GM19099 (cell line): ENCODE measurements around the gene DNAI7.
A peak's percentile ranks its signal among the peaks of the same experiment; 100 is the strongest.

Experiments
- POLR2A ChIP-seq: IDR thresholded peaks from 3 replicates; pipeline ENCODE4 v1.6.1; 2011; ENCODE audit warnings: low read depth; ENCODE audit not compliant: insufficient read length; ENCODE audit errors: extremely low read depth

Gene DNAI7

DNA sequence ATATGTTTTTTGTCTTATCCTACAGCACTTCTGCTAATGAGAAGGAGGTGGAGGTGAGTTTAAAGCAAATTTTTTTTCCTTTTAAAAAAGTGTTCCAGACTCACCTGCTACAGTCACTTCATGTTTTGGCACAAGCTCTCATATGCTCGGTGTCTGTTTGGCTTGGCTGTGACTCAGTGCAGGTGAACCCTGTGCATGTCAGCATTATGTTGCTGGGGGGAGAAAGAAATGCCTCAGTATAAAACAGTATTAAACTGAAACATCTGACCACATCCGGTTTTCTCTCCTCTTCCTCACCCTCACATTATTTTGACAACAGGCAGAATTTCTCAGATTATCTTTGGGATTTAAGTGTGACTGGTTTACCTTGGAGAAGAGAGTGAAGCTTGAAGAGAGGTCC lies 105.2 kb downstream of the DNAI7 start:
- no peak for TF ChIP-seq POLR2A

DNA sequence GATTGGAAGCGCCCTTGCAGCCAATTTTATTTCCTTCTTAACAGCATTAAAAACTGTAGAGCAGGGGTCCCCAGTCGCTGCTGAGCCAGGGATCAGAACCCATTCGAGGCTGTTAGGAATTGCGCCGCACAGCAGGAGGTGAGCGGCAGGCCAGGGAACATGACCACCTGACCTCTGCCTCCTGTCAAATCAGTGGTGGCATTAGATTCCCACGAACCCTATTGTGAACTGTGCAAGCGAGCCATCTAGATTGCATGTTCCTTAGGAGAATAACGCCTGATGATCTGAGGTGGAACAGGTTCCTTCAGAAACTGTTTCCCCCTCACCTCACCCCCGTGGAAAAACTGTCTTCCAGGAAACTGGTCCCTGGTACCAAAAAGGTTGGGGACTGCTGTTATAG lies 107.4 kb downstream of the DNAI7 start:
- TF ChIP-seq POLR2A: no peak

DNA sequence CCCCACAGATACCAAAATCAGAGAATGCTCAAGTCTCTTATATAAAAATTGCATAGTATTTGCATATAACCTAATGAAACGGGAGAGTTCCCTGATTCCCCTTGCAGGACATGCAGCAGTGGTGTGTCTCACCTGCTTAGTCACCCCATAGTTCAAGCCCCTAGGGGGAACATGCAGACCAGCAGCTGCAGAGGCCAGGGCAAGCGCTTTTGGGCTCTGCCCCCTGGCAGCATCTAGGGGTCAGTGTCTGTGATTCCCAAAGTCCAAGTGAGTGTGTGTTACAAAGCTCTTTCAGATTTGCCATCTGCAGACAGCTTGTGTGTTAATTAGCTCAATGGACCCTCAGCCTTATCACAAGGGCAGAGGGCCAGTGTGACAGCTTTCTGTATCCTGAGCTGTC lies 110.1 kb downstream of the DNAI7 start:
- no peak for TF ChIP-seq POLR2A

DNA sequence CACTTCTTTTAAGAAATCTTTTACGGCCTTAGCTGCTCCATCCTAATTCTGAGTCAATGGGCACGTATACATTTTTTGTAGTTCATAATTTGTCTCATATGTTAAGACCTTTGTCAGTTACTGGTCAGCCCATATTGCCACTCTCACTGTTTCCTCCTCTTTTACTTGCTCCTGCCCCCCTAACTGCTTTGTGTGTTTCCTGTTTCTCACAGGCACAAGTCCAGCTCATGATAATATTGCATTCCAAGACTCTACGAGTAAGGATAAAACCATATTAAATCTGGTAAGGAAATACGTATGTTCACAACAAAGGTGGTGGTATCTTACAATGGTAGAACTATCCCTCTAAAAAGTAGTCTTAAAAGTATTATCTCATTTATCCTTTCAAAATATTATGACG lies 111.7 kb downstream of the DNAI7 start:
- no peak for TF ChIP-seq POLR2A

DNA sequence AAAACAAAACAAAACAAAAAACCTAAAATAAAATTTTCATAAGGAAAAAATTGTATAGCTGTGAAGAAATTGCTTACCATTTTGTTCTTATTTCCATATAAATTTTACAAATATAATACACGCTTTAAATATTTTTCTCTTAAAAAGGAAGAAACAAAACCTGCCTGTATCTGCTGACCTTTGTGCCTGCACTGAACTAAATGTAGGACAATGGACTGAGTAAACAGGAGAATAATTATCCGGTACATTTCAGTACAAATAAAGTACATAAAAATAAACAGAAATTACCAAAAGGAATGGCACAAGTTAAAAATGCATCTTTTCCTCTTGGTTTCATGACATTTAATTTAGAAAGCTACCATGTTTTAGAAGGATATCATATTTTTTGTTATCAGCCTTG lies 112.3 kb downstream of the DNAI7 start:
- TF ChIP-seq POLR2A: no peak

DNA sequence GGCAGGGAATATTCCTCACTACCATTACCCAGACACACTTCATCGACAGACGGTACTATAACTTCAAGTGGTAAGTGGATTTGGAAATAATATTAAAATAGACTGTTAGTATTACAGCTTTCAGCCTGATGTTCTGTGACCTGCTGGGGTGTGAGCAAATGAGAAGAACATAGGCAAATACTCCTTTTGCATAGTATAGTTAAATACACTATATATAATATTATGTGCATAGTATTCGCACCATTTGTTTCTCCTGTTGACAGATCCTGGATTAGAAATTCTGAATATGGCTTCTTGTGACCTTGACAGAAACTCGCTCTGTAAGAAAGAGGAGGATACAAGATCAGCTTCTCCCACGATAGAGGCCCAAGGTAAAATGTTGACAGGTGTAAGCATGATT lies 115.6 kb downstream of the DNAI7 start:
- TF ChIP-seq POLR2A: no peak

DNA sequence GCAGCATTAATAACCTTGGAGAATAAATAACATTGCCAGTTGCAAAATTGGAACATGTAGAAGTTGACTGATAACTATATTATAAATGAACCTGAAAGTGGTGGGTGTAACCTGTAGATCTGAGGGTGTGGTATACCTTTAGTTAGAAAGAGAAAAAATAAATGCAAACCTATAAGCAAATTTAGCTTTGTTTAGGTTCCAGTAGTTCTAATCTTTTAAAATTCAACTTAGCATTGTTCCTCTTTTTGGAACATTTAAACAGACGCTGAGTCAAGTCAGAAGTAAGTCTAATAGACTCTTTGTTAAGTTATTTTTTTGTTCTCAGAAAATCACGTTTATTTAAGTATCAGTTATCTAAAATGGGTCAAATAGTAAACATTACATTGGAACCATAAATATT lies 120.0 kb downstream of the DNAI7 start:
- no peak for TF ChIP-seq POLR2A

DNA sequence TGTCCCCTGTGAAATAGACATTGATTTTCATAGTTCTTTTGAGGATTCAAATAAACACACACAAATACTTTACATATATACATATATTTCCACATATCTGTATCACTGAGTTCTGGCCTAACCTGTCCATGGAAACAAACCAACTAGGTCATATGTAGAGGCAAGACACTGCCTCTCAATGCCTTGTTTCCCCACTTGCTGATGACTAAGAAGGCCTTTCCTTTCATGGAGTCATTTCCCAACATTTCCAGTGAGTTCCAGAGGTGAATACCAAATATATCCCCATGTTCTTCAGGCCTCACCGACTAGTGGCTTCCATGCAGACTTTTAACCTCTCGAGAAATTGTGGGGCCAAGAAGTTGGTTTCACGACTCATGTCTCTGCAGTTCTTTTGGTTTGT lies 120.8 kb downstream of the DNAI7 start:
- peak; percentile 29 for TF ChIP-seq POLR2A

DNA sequence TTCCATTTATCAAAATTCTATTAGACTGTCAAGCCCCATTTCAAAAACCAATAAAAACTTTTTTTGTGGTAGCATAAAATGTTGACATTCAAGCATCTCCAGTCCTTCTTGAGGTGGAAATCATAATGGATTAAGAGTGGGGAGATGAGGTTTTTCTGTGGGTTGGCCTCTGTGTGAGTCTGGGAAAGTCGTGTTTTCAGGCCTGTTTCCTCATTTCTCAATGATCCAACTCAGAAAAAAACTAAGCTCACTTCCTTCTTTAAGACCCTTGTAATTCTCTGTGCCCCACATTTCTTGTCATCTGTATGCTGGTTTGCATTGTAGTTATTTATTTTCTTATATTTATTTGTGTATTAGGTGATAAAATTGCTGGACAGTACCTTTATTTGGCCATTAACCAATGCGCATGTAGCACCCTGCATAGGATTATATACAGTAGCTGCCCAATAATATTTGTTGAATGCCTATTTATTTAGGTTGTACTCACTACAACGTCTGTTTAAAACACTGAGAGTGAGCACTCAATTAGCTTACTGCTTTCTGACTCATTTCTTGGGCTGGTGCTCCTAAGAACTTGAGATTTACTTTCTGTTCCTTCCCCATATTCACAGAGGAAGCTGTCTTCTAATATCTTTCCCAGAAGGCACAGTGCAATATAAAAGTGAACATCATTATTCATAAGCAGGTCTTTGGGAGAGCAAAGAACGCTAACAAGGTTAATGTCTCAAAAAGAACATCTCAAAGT lies 121.9 kb downstream of the DNAI7 start:
- no peak for TF ChIP-seq POLR2A

DNA sequence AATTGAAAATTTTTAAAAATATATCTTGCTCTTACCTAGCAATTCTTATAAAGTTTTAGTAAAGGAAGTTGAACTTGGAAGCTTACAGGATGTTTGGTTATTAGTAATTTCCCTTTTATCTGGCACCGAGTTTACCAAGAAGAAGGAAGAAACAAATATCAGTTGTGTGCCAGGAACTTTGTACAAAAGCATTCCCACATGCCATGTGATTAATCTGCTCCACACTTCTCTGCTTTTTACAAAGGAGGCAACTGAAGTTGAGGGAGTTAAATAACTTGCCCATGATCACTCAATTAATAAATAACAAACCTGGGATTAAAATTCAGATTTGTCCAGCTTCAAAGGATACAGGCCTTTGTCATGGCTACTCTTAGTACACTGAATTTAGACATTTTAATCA lies 123.6 kb downstream of the DNAI7 start:
- no peak for TF ChIP-seq POLR2A

DNA sequence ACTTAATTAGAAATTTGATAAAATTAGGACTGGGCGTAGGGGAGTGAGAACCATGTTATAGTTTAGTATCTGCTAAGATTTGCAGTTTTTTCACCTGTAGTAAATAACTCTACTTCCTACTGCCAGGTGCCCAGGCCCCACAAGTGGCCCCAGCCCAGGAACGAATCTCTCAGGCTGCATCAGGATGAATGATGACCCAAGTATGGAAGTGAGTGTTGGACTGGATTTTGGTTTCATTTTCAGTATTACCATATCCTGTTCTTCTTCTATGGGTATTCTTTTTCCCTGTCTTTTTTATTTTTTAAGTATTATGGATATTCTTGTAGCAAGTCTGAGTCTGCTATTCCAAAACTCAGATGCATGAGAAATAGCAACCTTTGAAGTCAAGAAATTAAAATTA lies 125.7 kb downstream of the DNAI7 start:
- TF ChIP-seq POLR2A: no peak

DNA sequence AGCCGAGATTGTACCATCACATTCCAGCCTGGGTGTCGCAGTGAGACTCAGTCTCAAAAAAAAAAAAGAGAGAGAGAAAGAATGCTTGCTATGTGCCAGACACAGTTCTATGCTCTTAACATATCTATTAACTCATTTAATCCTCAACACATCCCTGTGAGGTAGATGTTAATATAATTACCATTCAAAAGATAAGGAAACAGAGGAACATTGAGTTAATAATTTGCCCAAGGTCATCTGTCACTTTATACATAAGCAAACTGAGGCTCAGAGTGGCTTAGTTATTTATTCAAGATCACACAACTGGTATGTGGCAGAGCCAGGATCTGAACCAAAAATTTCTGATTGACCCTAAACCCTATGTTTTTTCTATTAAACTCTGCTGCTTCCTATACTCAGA lies 129.9 kb downstream of the DNAI7 start:
- TF ChIP-seq POLR2A: no peak

DNA sequence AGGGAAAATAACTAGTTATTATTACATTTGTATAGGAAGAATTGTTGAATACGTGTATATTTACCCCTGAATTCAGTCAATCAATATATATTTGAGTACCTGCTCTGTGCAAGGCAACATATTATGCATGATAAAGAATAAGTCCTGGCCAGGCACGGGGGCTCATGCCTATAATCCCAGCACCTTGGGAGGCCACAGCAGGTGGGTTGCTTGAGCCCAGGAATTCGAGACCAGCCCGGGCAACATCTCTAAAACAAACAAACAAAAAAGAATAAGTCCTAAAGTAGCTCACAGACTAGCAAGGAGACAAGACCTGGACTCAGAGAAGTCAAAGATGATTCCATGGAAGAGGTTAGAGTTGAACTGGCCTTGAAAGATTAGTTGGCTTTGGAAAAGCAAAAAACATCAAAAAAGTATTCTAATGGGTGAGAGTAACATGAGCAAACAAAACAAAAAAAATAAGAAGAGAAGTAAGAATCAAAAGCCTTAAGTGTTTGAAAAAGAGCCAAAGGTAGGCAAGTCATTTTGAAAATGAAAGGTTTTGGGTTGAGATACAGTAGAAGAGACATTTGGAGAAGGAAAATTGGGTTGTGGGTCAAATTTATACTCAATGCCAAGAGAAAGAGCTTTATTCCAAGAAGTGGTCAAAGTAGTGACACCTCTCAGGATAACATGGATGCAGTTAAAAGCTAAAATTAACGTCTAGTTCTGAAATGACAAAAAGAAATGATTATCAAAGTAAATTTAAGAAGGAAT lies 130.9 kb downstream of the DNAI7 start:
- no peak for TF ChIP-seq POLR2A

DNA sequence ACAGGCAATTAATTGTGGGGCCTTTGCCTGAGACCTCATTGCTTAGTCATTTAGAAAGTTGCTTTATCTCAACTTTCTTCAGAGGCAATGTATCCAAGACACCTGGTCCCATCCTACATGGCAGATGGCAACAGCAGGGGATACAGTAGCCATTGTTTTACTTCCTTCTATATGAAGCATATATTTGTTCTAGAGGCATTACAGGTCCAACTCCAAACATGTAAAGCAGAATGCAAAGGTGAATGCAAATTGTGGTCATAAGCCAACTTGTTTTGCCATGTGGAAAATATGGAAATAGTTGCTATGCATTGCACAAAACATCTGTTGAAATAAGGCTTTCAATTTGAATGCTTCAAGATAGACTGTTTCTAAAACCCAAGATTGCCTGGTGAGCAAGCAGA lies 136.3 kb downstream of the DNAI7 start:
- TF ChIP-seq POLR2A: peak; percentile 62
